ENCODE data around the gene EDEM2. TPM values are rescaled to one million over a fixed set of nuclear protein-coding genes. Genes with fewer than 3 reads are reported as not detected.
A peak's percentile ranks its signal among the peaks of the same experiment; 100 is the strongest.
"Not testable (repeated sequence)": the region's sequence is repeated elsewhere in the genome, so short reads cannot be mapped to it uniquely, and the experiment has no call there.

EDEM2 gene
- 10 to 100 TPM in 2 of 3 donors, 1 to 10 TPM in 1; 9.7 to 23.8 (median 23.3) TPM for polyA plus RNA-seq

- 0% methylated on average over 42 of the region's 42 CpGs for WGBS, 3 donors
- peak within 1 kb of the TSS; percentile 13 for H3K27ac ChIP-seq (ENCODE audit: low read depth, low read length)
These were observed at the start of gene EDEM2 for GRCh38 chr20:35146920-35147574. Gene EDEM2 (minus strand): TSS chr20:35147336. CDS start chr20:35147258, 78 bp downstream.

- no peak overlapping the region for H3K27ac ChIP-seq (ENCODE audit: low read depth, low read length)
These were observed 49.2 kb upstream of the EDEM2 start for GRCh38 chr20:35196313-35196712.

- WGBS, 3 donors: 94 to 98% (median 96%) methylated on average over 9 of the region's 9 CpGs
- not testable (repeated sequence) for H3K27ac ChIP-seq (ENCODE audit: low read depth, low read length)
These were observed 46.1 kb upstream of the EDEM2 start for GRCh38 chr20:35193031-35193791.

- WGBS, 3 donors: 26 to 64% (median 59%) methylated on average over 9 of the region's 9 CpGs
These were observed 45.2 kb upstream of the EDEM2 start for GRCh38 chr20:35192118-35192872.

GRCh38 chr20:35191419-35192117 is 44.4 kb upstream of the EDEM2 start:
- WGBS, 3 donors: 87 to 91% (median 91%) methylated on average over 5 of the region's 5 CpGs
- H3K27ac ChIP-seq (ENCODE audit: low read depth, low read length): no peak overlapping the region

More at GRCh38 chr20:35192118-35192872, 45.2 kb upstream of the EDEM2 start:
- H3K27ac ChIP-seq (ENCODE audit: low read depth, low read length): no peak overlapping the region

GRCh38 chr20:35190556-35190955 is 43.4 kb upstream of the EDEM2 start:
- no peak overlapping the region for H3K27ac ChIP-seq (ENCODE audit: low read depth, low read length)
- WGBS, 3 donors: 80 to 87% (median 87%) methylated on average over 6 of the region's 6 CpGs

- H3K27ac ChIP-seq (ENCODE audit: low read depth, low read length): not testable (repeated sequence)
- 47 to 92% (median 90%) methylated on average over 8 of the region's 8 CpGs for whole genome bisulfite sequencing, 3 donors
These were observed 42.1 kb upstream of the EDEM2 start for GRCh38 chr20:35189223-35189622.

GRCh38 chr20:35187584-35188190 is 40.6 kb upstream of the EDEM2 start:
- WGBS, 3 donors: 71 to 80% (median 74%) methylated on average over 5 of the region's 5 CpGs
- H3K27ac ChIP-seq (ENCODE audit: low read depth, low read length): no peak overlapping the region

- not testable (repeated sequence) for H3K27ac ChIP-seq (ENCODE audit: low read depth, low read length)
- WGBS, 3 donors: 88 to 92% (median 90%) methylated on average over 10 of the region's 10 CpGs
These were observed 39.7 kb upstream of the EDEM2 start for GRCh38 chr20:35186691-35187289.

GRCh38 chr20:35181731-35182130 is 34.6 kb upstream of the EDEM2 start:
- H3K27ac ChIP-seq (ENCODE audit: low read depth, low read length): no peak overlapping the region

GRCh38 chr20:35180266-35180665 is 33.1 kb upstream of the EDEM2 start:
- no peak overlapping the region for H3K27ac ChIP-seq (ENCODE audit: low read depth, low read length)
- WGBS, 3 donors: 88 to 97% (median 93%) methylated on average over 5 of the region's 5 CpGs

- no peak overlapping the region for H3K27ac ChIP-seq (ENCODE audit: low read depth, low read length)
- WGBS, 3 donors: 80 to 94% (median 92%) methylated on average over 11 of the region's 11 CpGs
These were observed 32.4 kb upstream of the EDEM2 start for GRCh38 chr20:35179292-35180212.

- H3K27ac ChIP-seq (ENCODE audit: low read depth, low read length): no peak overlapping the region
- 92 to 94% (median 93%) methylated on average over 14 of the region's 14 CpGs for WGBS, 3 donors
These were observed 29.0 kb upstream of the EDEM2 start for GRCh38 chr20:35176132-35176531.

- 39 to 69% (median 66%) methylated on average over 39 to 49 of the region's 49 CpGs for WGBS, 3 donors
These were observed 27.5 kb upstream of the EDEM2 start for GRCh38 chr20:35174458-35175216.

GRCh38 chr20:35173576-35174192 is 26.5 kb upstream of the EDEM2 start:
- peak overlapping the region; percentile 29 for H3K27ac ChIP-seq (ENCODE audit: low read depth, low read length)
- 58 to 86% (median 60%) methylated on average over 9 to 12 of the region's 12 CpGs for WGBS, 3 donors

More at GRCh38 chr20:35174458-35175216, 27.5 kb upstream of the EDEM2 start:
- H3K27ac ChIP-seq (ENCODE audit: low read depth, low read length): peak overlapping the region; percentile 29

GRCh38 chr20:35172434-35172806 is 25.3 kb upstream of the EDEM2 start:
- 53 to 87% (median 55%) methylated on average over 3 of the region's 3 CpGs for WGBS, 3 donors
- H3K27ac ChIP-seq (ENCODE audit: low read depth, low read length): peak overlapping the region; percentile 17

All from adipose tissue (tissue), 3 donors.